Gastrocnemius medialis (tissue), 4 donors: ENCODE results near the gene ATG12. TPM values are rescaled to one million over a fixed set of nuclear protein-coding genes. Genes with fewer than 3 reads are reported as not detected.
"Not testable (repeated sequence)": the region's sequence is repeated elsewhere in the genome, so short reads cannot be mapped to it uniquely, and the experiment has no call there.

ENCODE experiments used
- ATAC-seq, 2 donors: fragments of 150-250 bp; one replicate each; pipeline ENCODE4 v1.9.1; 2016
- DNase-seq, 2 donors: peaks; one replicate each; pipeline ENCODE4 v3.0.0-alpha.2; 2019
- H3K27ac ChIP-seq, 4 donors: fragments of 200-600 bp; sonication (generic); 1 replicate in 1 of 4; 2 replicates in 3 of 4; pipeline ENCODE4 v1.5.1; 2016 to 2018; ENCODE audit warnings: mild to moderate bottlenecking in 2 of 4, moderate library complexity in 1 of 4
- H3K27me3 ChIP-seq, 3 donors: fragments of 200-600 bp; sonication (generic) in 2 of 3; 1 replicate in 1 of 3; 2 replicates in 2 of 3; pipeline versions ENCODE4 v1.5.1 to v1.6.0; 2016 to 2019; ENCODE audit warnings: mild to moderate bottlenecking in 1 of 3, moderate library complexity in 1 of 3
- H3K36me3 ChIP-seq, 2 donors: fragments of 200-600 bp; sonication (generic) in 1 of 2; one replicate each; pipeline ENCODE4 v1.5.1; 2017 to 2018
- H3K4me1 ChIP-seq, 2 donors: fragments of 200-600 bp; sonication (generic) in 1 of 2; one replicate each; pipeline ENCODE4 v1.5.1; 2016 to 2017; ENCODE audit warnings: mild to moderate bottlenecking in 2 of 2
- H3K4me3 ChIP-seq, 4 donors: fragments of 200-600 bp; sonication (generic) in 3 of 4; 1 replicate in 1 of 4; 2 replicates in 3 of 4; pipeline ENCODE4 v1.5.1; 2016 to 2019; ENCODE audit warnings: mild to moderate bottlenecking in 2 of 4
- H3K9me3 ChIP-seq, 3 donors: fragments of 200-600 bp; sonication (generic) in 2 of 3; 1 replicate in 1 of 3; 2 replicates in 2 of 3; pipeline ENCODE4 v1.5.1; 2016 to 2019
- CTCF ChIP-seq, 5 experiments: fragments of 450-650 bp in 3 of 5; fragments of 200-600 bp in 2 of 5; sonication (generic) in 2 of 5; IDR thresholded peaks in 4 of 5; conservative IDR thresholded peaks in 1 of 5; 1 replicate in 4 of 5; 2 replicates in 1 of 5; pipeline ENCODE4 v1.5.1; 2016 to 2019; ENCODE audit warnings: antibody characterized with exemption in 5 of 5, mild to moderate bottlenecking in 3 of 5, moderate library complexity in 3 of 5
- POLR2A ChIP-seq, 2 donors: fragments of 450-650 bp; IDR thresholded peaks; one replicate each; pipeline ENCODE4 v1.6.1; 2017; ENCODE audit warnings: antibody characterized with exemption in 2 of 2, mild to moderate bottlenecking in 2 of 2, moderate library complexity in 2 of 2
- in situ Hi-C, 4 donors: fragments of 200-750 bp; cut with MboI; loops; one replicate each; pipeline versions ENCODE4 v1.15.0 to v1.8.0; 2017; ENCODE audit warnings: low sequenced_read_pairs in 4 of 4
- intact Hi-C: fragments of 100-400 bp; cut with DNase I; formaldehyde crosslinking; loops from one replicate; pipeline ENCODE4 v1.15.1; 2023; ENCODE audit warnings: low total_unique reads
- total RNA-seq, 4 donors: library from RNA; depleted of rRNA; stranded (reverse); fragments of >200 nt; gene quantifications; one replicate each; pipeline versions ENCODE4 v1.1.0 to v1.2.3, GENCODE V29; 2016

Gene ATG12
- total RNA-seq, result 10 to 100 TPM; 10.3 to 35.1 (median 23.6) TPM

DNA sequence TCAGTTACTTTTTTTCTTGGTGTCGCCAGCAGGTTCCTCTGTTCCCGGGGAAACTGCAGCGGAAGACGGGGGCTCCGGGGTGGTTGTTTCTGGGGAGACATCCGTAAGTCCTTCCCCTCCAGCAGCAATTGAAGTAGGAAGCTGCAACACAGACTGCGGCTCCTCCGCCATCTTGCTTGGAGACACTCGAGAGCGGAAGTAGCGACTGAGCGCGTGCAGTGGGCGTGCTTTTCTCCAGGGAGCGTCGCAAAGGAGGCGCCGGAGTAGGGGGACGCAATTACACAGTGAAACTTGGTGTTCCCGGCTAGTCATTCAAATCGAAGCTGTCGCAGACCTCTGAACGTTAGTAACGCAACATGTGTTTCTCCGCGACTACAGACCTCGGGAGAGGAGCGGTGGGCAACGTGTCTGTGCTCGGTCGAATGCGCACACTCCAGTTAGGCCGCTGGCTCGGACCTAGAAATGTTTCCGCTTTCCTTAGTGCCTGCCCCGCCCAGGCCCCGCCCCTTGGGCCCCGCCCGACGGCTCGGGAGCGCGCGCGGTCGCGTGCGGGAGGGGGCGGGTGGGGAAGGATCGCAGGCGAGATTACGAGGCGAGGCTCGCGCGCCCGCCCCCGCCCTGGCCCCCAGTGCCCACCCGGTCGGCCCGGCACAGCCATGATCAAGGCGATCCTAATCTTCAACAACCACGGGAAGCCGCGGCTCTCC lies at the start of gene ATG12, which contains the start of gene AP3S1:
Gene ATG12 (minus strand): TSS at position 184 of the 707 bp plus-strand sequence. CDS start 13 bp downstream, at position 171.
Gene AP3S1 (plus strand): TSS at position 554 of the 707 bp plus-strand sequence. CDS start 103 bp downstream, at position 657.
- H3K4me3 ChIP-seq, result peak within 1 kb of the TSS; percentile 73 to 92 (median 86)
- peak; percentile 83 to 87 for TF ChIP-seq POLR2A (IDR thresholded peaks at IDR 0.05)
- TF ChIP-seq CTCF (IDR thresholded peaks at IDR 0.05 in 4 of 5, conservative IDR thresholded peaks at IDR 0.05 in 1 of 5), result peak in 1 of 5 experiments; percentile 17
- DNase-seq (peak; percentile 88), ATAC-seq (peak; percentile 94 to 97)
- peak within 1 kb of the TSS; percentile 91 to 96 (median 94) for H3K27ac ChIP-seq
- H3K36me3 ChIP-seq, result peaks cover 0 to 10% of the 10 kb centered on the region in 2 donors
- peaks cover 37 to 52% of the 10 kb centered on the region in 2 donors for H3K4me1 ChIP-seq
- no peaks in the 10 kb centered on the region for H3K27me3 ChIP-seq
- intact Hi-C loops (loop anchor here (2.0 to 5.0 kb wide), 4 partner anchors 15 to 299 kb away; partner anchors contain the start of genes COMMD10, FEM1C and TMED7), in situ Hi-C loops (loop anchor here in 1 of 4 donors (25.0 kb wide), 1 partner anchor 554 kb away; the partner anchor contains the start of gene CCDC112)
- H3K9me3 ChIP-seq, result no peaks in the 10 kb centered on the region

- Histone ChIP-seq H3K4me1 (no peaks in the 10 kb centered on the region), H3K36me3 (no peaks in the 10 kb centered on the region), H3K27ac (no peak overlapping the region), H3K27me3 (no peaks in the 10 kb centered on the region), H3K4me3 (no peak overlapping the region), H3K9me3 (no peaks in the 10 kb centered on the region)
- intact Hi-C loops (no loop called here), in situ Hi-C loops (loop anchor here in 3 of 4 donors (10.0 to 25.0 kb wide), 2 partner anchors 147 to 174 kb away; partner anchors contain the start of gene ARL14EPL (in 1 of the 3))
- no peak for TF ChIP-seq POLR2A (IDR thresholded peaks at IDR 0.05)
- ATAC-seq (peak in 1 of 2 donors; percentile 33), DNase-seq (no peak)
Measured at GRCh38 chr5:115888027-115888426, 46.7 kb upstream of the ATG12 start.

- H3K4me1 ChIP-seq, intact Hi-C loops, H3K4me3 ChIP-seq, H3K27ac ChIP-seq, DNase-seq, H3K9me3 ChIP-seq, H3K27me3 ChIP-seq, ATAC-seq, H3K36me3 ChIP-seq: not testable (repeated sequence)
- in situ Hi-C loops, result loop anchor here in 3 of 4 donors (10.0 to 25.0 kb wide), 2 partner anchors 150 to 177 kb away; partner anchors contain the start of gene ARL14EPL (in 1 of the 3)
Measured at GRCh38 chr5:115885208-115885607, 43.8 kb upstream of the ATG12 start.

- intact Hi-C loops, result no loop called here
- no peaks in the 10 kb centered on the region for H3K9me3 ChIP-seq
- ATAC-seq (no peak), DNase-seq (no peak)
- H3K36me3 ChIP-seq, result no peaks in the 10 kb centered on the region
- TF ChIP-seq CTCF (IDR thresholded peaks at IDR 0.05 in 4 of 5, conservative IDR thresholded peaks at IDR 0.05 in 1 of 5) (no peak), POLR2A (IDR thresholded peaks at IDR 0.05) (no peak)
- no peak overlapping the region for H3K4me3 ChIP-seq
- H3K27ac ChIP-seq, result no peak overlapping the region
- no peaks in the 10 kb centered on the region for H3K4me1 ChIP-seq
- H3K27me3 ChIP-seq, result no peaks in the 10 kb centered on the region
- in situ Hi-C loops, result loop anchor here in 3 of 4 donors (10.0 to 25.0 kb wide), 2 partner anchors 150 to 178 kb away; partner anchors contain the start of gene ARL14EPL (in 1 of the 3)
Measured at GRCh38 chr5:115884704-115885103, 43.3 kb upstream of the ATG12 start.

DNA sequence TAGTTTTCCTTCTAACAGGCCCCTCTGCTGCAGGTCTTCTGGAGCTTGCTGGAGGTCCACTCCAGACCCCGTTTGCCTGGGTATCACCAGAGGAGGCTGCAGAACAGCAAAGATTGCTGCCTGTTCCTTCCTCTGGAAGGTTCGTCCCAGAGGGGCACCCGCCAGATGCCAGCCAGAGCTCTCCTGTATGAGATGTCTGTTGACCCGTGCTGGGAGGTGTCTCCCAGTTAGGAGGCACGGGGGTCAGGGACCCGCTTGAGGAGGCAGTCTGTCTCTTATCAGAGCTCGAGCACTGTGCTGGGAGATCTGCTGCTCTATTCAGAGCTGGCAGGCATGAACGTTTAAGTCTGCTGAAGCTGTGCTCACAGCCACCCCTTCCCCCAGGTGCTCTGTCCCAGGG lies 41.1 kb upstream of the ATG12 start:
- in situ Hi-C loops, result loop anchor here in 3 of 4 donors (10.0 to 25.0 kb wide), 2 partner anchors 152 to 180 kb away; partner anchors contain the start of gene ARL14EPL (in 1 of the 3)

DNA sequence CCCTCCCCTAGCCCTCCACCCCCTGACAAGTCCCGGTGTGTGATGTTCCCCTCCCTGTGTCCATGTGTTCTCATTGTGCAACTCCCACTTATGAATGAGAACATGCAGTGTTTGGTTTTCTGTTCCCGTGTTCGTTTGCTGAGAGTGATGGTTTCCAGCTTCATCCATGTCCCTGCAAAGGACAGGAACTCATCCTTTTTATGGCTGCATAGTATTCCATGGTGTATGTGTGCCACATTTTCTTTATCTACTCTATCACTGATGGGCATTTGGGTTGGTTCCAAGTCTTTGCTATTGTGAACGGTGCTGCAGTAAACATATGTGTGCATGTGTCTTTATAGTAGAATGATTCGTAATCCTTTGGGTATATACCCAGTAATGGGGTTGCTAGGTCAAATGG lies 36.0 kb upstream of the ATG12 start:
- H3K27me3 ChIP-seq, H3K27ac ChIP-seq, H3K4me3 ChIP-seq, H3K36me3 ChIP-seq, ATAC-seq, DNase-seq, H3K4me1 ChIP-seq, H3K9me3 ChIP-seq, intact Hi-C loops: not testable (repeated sequence)
- in situ Hi-C loops, result loop anchor here in 2 of 4 donors (25.0 kb wide), 1 partner anchor 185 kb away; no protein-coding TSS in a partner anchor

More for the DNA sequence above, 41.1 kb upstream of the ATG12 start:
- H3K4me1 ChIP-seq, H3K27ac ChIP-seq, H3K4me3 ChIP-seq, ATAC-seq, DNase-seq, intact Hi-C loops, H3K27me3 ChIP-seq, H3K36me3 ChIP-seq, H3K9me3 ChIP-seq: not testable (repeated sequence)
